WI38 (cell line): ENCODE results near the gene MAGEC1.

Source experiments
- H3K4me3 ChIP-seq: 2 replicates; pipeline ENCODE4 v1.5.1; 2011; ENCODE audit warnings: low read depth, mild to moderate bottlenecking, control low read depth, low read length
- CTCF ChIP-seq: IDR thresholded peaks from 2 replicates; pipeline ENCODE4 v1.5.1; 2012; ENCODE audit warnings: low read depth, mild to moderate bottlenecking, control low read depth, low read length

Gene MAGEC1

GRCh38 chrX:141917801-141918200 lies 14.1 kb downstream of the MAGEC1 start:
- H3K4me3 ChIP-seq: no peak overlapping the region
- no peak for TF ChIP-seq CTCF

- H3K4me3 ChIP-seq: no peak overlapping the region
- no peak for TF ChIP-seq CTCF
Measured at GRCh38 chrX:141924293-141924692, 20.6 kb downstream of the MAGEC1 start.

GRCh38 chrX:141928432-141928831 lies 24.7 kb downstream of the MAGEC1 start:
- TF ChIP-seq CTCF: no peak
- no peak overlapping the region for H3K4me3 ChIP-seq

GRCh38 chrX:141934059-141934641 lies 30.5 kb downstream of the MAGEC1 start:
- no peak for TF ChIP-seq CTCF
- no peak overlapping the region for H3K4me3 ChIP-seq

GRCh38 chrX:141935645-141936044 lies 32.0 kb downstream of the MAGEC1 start:
- H3K4me3 ChIP-seq: no peak overlapping the region
- TF ChIP-seq CTCF: no peak

- no peak overlapping the region for H3K4me3 ChIP-seq
- TF ChIP-seq CTCF: no peak
Measured at GRCh38 chrX:141936080-141936479, 32.4 kb downstream of the MAGEC1 start.

- TF ChIP-seq CTCF: no peak
- H3K4me3 ChIP-seq: no peak overlapping the region
Measured at GRCh38 chrX:141941234-141941633, 37.5 kb downstream of the MAGEC1 start.
